ENCODE data around the gene ANKRD52.
"Not testable (repeated sequence)": the region's sequence is repeated elsewhere in the genome, so short reads cannot be mapped to it uniquely, and the experiment has no call there.

ANKRD52 gene

GRCh38 chr12:56258068-56258819 lies at the start of gene ANKRD52:
Gene ANKRD52, minus strand, starts transcription at chr12:56258384. Its CDS starts 115 bp downstream, at chr12:56258269.
- peak; percentile 89 for DNase-seq

GRCh38 chr12:56307221-56307965 lies 49.2 kb upstream of the ANKRD52 start:
- no peak for DNase-seq

- no peak for DNase-seq
Measured at GRCh38 chr12:56304872-56305590, 46.8 kb upstream of the ANKRD52 start.

- DNase-seq: no peak
Measured at GRCh38 chr12:56304276-56304675, 46.1 kb upstream of the ANKRD52 start.

- DNase-seq: no peak
Measured at GRCh38 chr12:56300644-56301464, 42.7 kb upstream of the ANKRD52 start.

GRCh38 chr12:56299853-56300643 lies 41.9 kb upstream of the ANKRD52 start, which contains the start of gene CS:
Gene CS, minus strand, starts transcription at chr12:56300330. Its CDS starts 129 bp downstream, at chr12:56300201.
- DNase-seq: peak; percentile 99

- DNase-seq: peak; percentile 30
Measured at GRCh38 chr12:56299308-56299852, 41.2 kb upstream of the ANKRD52 start.

GRCh38 chr12:56298828-56299227 lies 40.6 kb upstream of the ANKRD52 start:
- no peak for DNase-seq

GRCh38 chr12:56297400-56297799 lies 39.2 kb upstream of the ANKRD52 start:
- no peak for DNase-seq

- no peak for DNase-seq
Measured at GRCh38 chr12:56296295-56296694, 38.1 kb upstream of the ANKRD52 start.

- no peak for DNase-seq
Measured at GRCh38 chr12:56293795-56294194, 35.6 kb upstream of the ANKRD52 start.

GRCh38 chr12:56288705-56289387 lies 30.7 kb upstream of the ANKRD52 start:
- DNase-seq: no peak

- no peak for DNase-seq
Measured at GRCh38 chr12:56286044-56286830, 28.1 kb upstream of the ANKRD52 start.

- DNase-seq: not testable (repeated sequence)
Measured at GRCh38 chr12:56284263-56284662, 26.1 kb upstream of the ANKRD52 start.

GRCh38 chr12:56282579-56282978 lies 24.4 kb upstream of the ANKRD52 start:
- no peak for DNase-seq

GRCh38 chr12:56282030-56282429 lies 23.8 kb upstream of the ANKRD52 start:
- DNase-seq: no peak

- DNase-seq: no peak
Measured at GRCh38 chr12:56280849-56281248, 22.7 kb upstream of the ANKRD52 start.

GRCh38 chr12:56278905-56279304 lies 20.7 kb upstream of the ANKRD52 start:
- no peak for DNase-seq

- DNase-seq: no peak
Measured at GRCh38 chr12:56274299-56274698, 16.1 kb upstream of the ANKRD52 start.

- not testable (repeated sequence) for DNase-seq
Measured at GRCh38 chr12:56272468-56272867, 14.3 kb upstream of the ANKRD52 start.

Measured in CD4-positive, alpha-beta T cell treated with Interleukin-17A for 4 hours (primary cell).